ENCODE measurements around the gene PDE4D. TPM values are rescaled to one million over a fixed set of nuclear protein-coding genes. Genes with fewer than 3 reads are reported as not detected.

Gene PDE4D
- total and polyA plus RNA-seq, 9 donors = 21.1 to 65.9 (median 33.0) TPM

DNA sequence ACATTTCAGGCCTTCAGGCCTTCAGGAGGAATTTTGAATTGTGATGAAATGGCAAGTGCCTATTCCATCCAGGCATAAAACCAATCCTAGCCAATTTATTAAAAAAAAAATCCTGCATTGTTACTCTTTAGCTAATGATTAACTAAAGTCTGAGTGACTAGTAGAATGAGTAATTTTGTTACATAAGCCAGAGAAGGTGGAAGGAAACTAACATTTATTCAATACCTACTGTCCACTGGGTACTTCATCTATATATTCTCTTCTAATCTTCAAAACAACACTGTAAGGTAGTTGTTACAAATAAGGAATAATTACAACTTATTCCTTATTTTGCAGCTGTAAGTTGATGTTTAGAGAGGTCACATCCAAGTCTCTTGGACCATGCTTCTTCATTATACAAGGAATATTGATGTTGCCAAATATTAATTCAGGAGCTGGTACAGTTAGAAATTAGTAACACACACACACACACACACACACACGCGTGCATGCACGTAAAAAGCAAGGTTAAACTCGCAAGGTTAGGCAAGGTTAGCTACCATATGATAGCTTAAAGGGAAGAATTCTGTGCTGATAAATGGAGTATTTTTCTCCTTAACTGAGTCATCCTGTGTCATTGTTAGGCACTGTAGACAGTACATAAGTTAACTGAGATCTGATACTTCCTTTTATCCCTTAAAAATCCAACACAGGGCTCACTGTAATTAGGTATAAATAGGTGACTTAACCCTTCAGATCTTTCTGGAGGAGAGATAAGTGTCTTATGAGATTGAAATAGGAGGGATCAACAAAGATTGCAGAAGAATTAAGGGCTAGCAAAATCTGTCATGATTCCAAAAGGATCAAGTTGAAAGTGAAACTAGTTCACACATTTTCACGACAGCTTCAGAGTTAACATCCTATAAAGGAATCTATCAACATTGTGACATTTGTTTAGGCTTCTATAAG lies 596.9 kb downstream of the PDE4D start:
- no peaks in the 10 kb centered on the region for H3K27me3 ChIP-seq (ENCODE audit: control insufficient read depth, insufficient read depth, low read length)
- H3K27ac ChIP-seq (ENCODE audit: low read length) = no peak overlapping the region
- DNase-seq = peak; percentile 53
- H3K36me3 ChIP-seq (ENCODE audit: control insufficient read depth, insufficient read depth, low read length) = no peaks in the 10 kb centered on the region
- no peaks in the 10 kb centered on the region for H3K9me3 ChIP-seq (replicated peaks; ENCODE audit: control insufficient read depth, low read depth, low read length)
- no peaks in the 10 kb centered on the region for H3K4me1 ChIP-seq (ENCODE audit: control insufficient read depth, insufficient read depth, low read length)
- no peak overlapping the region for H3K4me3 ChIP-seq (ENCODE audit: low read length)
- WGBS (ENCODE audit: insufficient coverage) = no CpG with 5 or more reads among the region's 5 CpGs

DNA sequence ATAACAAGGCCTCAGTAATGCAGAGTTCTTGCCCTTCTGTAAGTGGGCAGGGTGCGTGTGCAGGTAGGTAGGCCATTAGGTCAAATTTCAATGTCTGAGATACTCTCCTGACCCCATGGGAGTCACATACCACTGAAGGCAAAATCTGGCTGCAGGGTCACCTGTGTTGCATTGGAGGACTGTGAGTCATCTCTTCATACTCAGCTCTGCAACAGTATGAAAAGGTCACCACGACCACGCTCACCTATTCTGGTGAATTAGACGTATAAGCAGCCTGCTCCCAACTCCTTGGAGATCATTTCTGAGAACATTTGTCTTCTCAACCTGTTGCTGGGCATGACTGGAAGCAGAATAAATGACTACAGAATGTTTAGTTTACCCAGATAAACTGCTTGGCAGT lies 599.8 kb downstream of the PDE4D start:
- H3K27ac ChIP-seq (ENCODE audit: low read length) = no peak overlapping the region
- no peaks in the 10 kb centered on the region for H3K36me3 ChIP-seq (ENCODE audit: control insufficient read depth, insufficient read depth, low read length)
- H3K27me3 ChIP-seq (ENCODE audit: control insufficient read depth, insufficient read depth, low read length) = no peaks in the 10 kb centered on the region
- no peaks in the 10 kb centered on the region for H3K4me1 ChIP-seq (ENCODE audit: control insufficient read depth, insufficient read depth, low read length)
- WGBS (ENCODE audit: insufficient coverage) = 90% methylated on average over 3 of the region's 4 CpGs
- H3K9me3 ChIP-seq (replicated peaks; ENCODE audit: control insufficient read depth, low read depth, low read length) = no peaks in the 10 kb centered on the region
- no peak for DNase-seq
- H3K4me3 ChIP-seq (ENCODE audit: low read length) = no peak overlapping the region

DNA sequence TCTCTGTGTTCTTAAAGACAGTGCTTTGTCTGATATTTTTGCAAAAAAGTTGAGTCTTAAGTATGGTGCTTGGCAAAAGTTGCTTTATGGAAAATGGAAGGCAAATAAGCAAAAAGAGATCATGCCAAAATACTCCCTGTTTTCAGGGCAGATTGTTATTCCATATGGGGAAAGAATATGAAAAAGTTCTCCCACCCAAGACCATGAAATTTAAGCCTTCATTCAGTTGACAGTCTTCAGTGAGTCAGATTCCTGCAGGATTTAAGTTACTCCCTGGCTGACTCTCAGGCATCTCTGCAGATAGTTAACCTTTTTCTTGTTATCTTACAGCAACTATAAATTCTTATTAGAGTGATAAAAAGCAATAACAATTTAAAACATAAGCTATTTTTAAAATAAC lies 601.6 kb downstream of the PDE4D start:
- DNase-seq = peak; percentile 80
- H3K27me3 ChIP-seq (ENCODE audit: control insufficient read depth, insufficient read depth, low read length) = no peaks in the 10 kb centered on the region
- no peak overlapping the region for H3K27ac ChIP-seq (ENCODE audit: low read length)
- no peak overlapping the region for H3K4me3 ChIP-seq (ENCODE audit: low read length)
- no peaks in the 10 kb centered on the region for H3K36me3 ChIP-seq (ENCODE audit: control insufficient read depth, insufficient read depth, low read length)
- no peaks in the 10 kb centered on the region for H3K4me1 ChIP-seq (ENCODE audit: control insufficient read depth, insufficient read depth, low read length)
- H3K9me3 ChIP-seq (replicated peaks; ENCODE audit: control insufficient read depth, low read depth, low read length) = no peaks in the 10 kb centered on the region

DNA sequence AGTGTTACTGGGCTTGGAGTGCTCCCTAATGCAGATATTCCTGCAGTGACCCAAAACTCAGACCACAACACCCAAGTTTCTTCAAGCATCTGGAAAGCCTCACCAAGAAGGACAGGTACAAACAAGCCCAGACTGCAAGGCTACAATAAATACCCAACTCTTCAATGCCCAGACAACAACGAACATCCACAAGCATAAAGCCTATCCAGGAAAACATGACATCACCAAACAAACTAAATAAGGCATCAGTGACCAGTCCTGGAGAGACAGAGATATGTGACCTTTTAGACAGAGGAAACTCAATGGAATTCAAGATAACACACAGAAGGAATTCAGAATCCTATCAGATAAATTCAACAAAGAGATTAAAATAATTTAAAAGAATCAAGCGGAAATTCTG lies 605.6 kb downstream of the PDE4D start:
- no peak overlapping the region for H3K27ac ChIP-seq (ENCODE audit: low read length)
- no peaks in the 10 kb centered on the region for H3K36me3 ChIP-seq (ENCODE audit: control insufficient read depth, insufficient read depth, low read length)
- no CpG with 5 or more reads among the region's 2 CpGs for WGBS (ENCODE audit: insufficient coverage)
- H3K4me3 ChIP-seq (ENCODE audit: low read length) = no peak overlapping the region
- no peaks in the 10 kb centered on the region for H3K4me1 ChIP-seq (ENCODE audit: control insufficient read depth, insufficient read depth, low read length)
- H3K27me3 ChIP-seq (ENCODE audit: control insufficient read depth, insufficient read depth, low read length) = no peaks in the 10 kb centered on the region
- DNase-seq = no peak
- no peaks in the 10 kb centered on the region for H3K9me3 ChIP-seq (replicated peaks; ENCODE audit: control insufficient read depth, low read depth, low read length)

DNA sequence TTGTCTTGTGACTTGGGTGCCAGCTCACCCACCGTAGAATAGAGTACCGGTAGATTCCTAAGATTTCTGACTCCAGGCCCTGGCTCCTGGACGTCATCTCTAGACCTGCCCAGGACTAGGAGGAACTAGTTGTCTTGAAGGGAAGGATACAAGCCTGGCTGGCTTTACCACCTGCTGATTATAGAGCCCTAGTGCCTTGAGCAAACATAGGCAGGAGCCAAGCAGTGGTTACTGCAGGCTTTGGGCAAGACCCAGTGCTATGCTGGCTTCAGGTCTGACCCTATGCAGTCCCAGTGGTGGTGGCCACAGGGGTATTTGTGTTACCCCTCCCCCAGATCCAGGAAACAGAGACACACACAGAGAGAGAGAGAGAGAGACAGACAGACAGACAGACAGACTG lies 606.2 kb downstream of the PDE4D start:
- no peaks in the 10 kb centered on the region for H3K36me3 ChIP-seq (ENCODE audit: control insufficient read depth, insufficient read depth, low read length)
- H3K27me3 ChIP-seq (ENCODE audit: control insufficient read depth, insufficient read depth, low read length) = no peaks in the 10 kb centered on the region
- no peaks in the 10 kb centered on the region for H3K9me3 ChIP-seq (replicated peaks; ENCODE audit: control insufficient read depth, low read depth, low read length)
- H3K4me3 ChIP-seq (ENCODE audit: low read length) = no peak overlapping the region
- DNase-seq = no peak
- H3K27ac ChIP-seq (ENCODE audit: low read length) = no peak overlapping the region
- H3K4me1 ChIP-seq (ENCODE audit: control insufficient read depth, insufficient read depth, low read length) = no peaks in the 10 kb centered on the region
- 94% methylated on average over 3 of the region's 3 CpGs for WGBS (ENCODE audit: insufficient coverage)

DNA sequence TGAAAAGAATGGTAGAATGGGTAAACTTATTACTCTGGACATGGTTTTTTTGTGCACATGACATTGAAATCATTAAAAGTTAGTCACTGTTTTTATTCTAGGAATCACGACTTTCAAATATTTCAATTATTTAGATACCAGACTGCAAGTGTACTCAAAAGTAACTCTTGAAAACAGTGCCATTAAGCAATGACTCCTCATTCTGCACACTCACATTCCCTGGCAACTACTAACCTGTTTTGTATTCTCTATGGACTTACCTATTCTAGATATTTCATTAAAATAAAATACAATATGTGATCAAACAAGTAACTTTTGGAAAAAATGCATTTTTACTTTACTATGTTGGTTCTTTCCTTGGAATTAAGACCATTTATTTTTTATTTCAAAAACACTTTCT lies 607.0 kb downstream of the PDE4D start:
- no peaks in the 10 kb centered on the region for H3K36me3 ChIP-seq (ENCODE audit: control insufficient read depth, insufficient read depth, low read length)
- DNase-seq = no peak
- no peaks in the 10 kb centered on the region for H3K4me1 ChIP-seq (ENCODE audit: control insufficient read depth, insufficient read depth, low read length)
- no peaks in the 10 kb centered on the region for H3K27me3 ChIP-seq (ENCODE audit: control insufficient read depth, insufficient read depth, low read length)
- WGBS (ENCODE audit: insufficient coverage) = no CpG with 5 or more reads among the region's 1 CpG
- H3K4me3 ChIP-seq (ENCODE audit: low read length) = no peak overlapping the region
- no peak overlapping the region for H3K27ac ChIP-seq (ENCODE audit: low read length)
- H3K9me3 ChIP-seq (replicated peaks; ENCODE audit: control insufficient read depth, low read depth, low read length) = no peaks in the 10 kb centered on the region

DNA sequence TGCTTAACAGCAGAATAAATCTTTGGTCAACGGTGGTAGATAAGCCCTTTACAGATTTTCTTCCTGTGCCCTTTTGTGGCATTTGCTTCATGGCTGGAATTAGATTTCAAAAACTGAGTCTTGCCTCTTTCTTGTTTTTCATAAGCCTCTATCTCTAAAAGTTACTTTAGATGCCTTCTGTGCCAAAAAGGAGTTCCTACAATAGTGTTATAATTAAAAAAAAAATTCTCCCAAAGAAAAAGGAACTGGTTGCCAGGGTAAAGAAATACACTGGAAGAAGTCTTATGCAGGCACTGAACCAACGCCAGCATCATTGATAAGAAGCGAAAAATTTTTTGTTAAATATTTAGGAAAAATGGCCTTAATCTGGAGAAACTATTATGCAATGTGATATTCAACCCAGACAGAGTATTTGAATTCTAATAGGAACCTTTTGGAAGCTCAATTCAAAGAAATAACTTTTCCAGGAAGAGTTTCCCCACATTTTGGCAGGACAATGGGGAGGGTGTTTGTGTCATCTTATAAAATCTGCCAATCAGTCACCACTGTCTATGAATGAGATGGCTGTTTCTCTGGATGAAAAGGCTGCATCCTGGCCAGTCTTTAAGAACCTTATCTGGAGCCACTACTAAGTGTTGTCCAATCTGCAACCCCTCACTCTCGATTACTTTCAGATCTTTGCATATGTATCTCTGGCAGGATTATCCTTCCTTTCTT lies 608.1 kb downstream of the PDE4D start:
- H3K9me3 ChIP-seq (replicated peaks; ENCODE audit: control insufficient read depth, low read depth, low read length) = no peaks in the 10 kb centered on the region
- H3K4me1 ChIP-seq (ENCODE audit: control insufficient read depth, insufficient read depth, low read length) = no peaks in the 10 kb centered on the region
- no peaks in the 10 kb centered on the region for H3K27me3 ChIP-seq (ENCODE audit: control insufficient read depth, insufficient read depth, low read length)
- WGBS (ENCODE audit: insufficient coverage) = 100% methylated on average over 1 of the region's 4 CpGs
- DNase-seq = peak; percentile 81
- no peak overlapping the region for H3K4me3 ChIP-seq (ENCODE audit: low read length)
- H3K36me3 ChIP-seq (ENCODE audit: control insufficient read depth, insufficient read depth, low read length) = no peaks in the 10 kb centered on the region
- no peak overlapping the region for H3K27ac ChIP-seq (ENCODE audit: low read length)

DNA sequence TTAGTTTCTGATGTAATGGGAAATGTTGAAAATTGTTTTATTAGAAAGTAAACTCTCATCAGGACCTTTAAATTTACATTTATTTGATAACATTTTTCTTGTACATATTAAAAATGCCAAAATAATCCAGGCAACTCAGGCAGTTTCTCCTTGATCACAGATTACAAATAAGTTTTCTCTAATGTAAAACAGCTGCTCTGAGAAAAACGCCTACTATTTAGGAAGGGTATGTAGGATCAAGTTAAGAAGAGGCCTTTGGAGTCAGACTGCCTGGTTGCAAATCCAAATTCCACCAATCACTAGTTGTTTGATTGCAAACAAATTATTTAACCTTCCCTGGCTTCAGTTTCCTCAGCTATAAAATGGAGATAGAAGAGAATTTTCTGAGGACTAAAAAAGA lies 610.8 kb downstream of the PDE4D start:
- Histone ChIP-seq H3K9me3 (replicated peaks; ENCODE audit: control insufficient read depth, low read depth, low read length) (no peaks in the 10 kb centered on the region), H3K27ac (ENCODE audit: low read length) (no peak overlapping the region), H3K36me3 (ENCODE audit: control insufficient read depth, insufficient read depth, low read length) (no peaks in the 10 kb centered on the region), H3K27me3 (ENCODE audit: control insufficient read depth, insufficient read depth, low read length) (no peaks in the 10 kb centered on the region), H3K4me1 (ENCODE audit: control insufficient read depth, insufficient read depth, low read length) (no peaks in the 10 kb centered on the region), H3K4me3 (ENCODE audit: low read length) (no peak overlapping the region)
- WGBS (ENCODE audit: insufficient coverage) = no CpG with 5 or more reads among the region's 1 CpG
- DNase-seq = peak; percentile 66

DNA sequence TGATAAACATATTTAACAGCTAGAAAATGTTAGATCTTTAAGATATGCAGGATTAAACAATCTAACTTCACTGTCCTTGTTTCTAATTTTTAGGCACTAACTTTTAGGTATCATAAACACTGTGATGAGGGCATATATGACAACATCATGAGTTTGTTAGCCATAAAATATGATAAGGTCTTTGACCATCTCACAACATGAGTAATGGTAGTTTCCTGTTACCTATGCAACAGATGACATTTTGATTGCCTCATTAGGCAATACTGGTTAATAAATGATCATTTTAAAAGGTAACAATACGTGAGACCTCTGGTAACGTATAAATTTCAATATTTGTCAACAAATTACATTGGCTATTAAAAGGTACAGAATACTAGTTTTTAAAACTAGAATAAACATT lies 613.5 kb downstream of the PDE4D start:
- Histone ChIP-seq H3K4me1 (ENCODE audit: control insufficient read depth, insufficient read depth, low read length) (peaks cover 3% of the 10 kb centered on the region), H3K9me3 (replicated peaks; ENCODE audit: control insufficient read depth, low read depth, low read length) (no peaks in the 10 kb centered on the region), H3K36me3 (ENCODE audit: control insufficient read depth, insufficient read depth, low read length) (no peaks in the 10 kb centered on the region), H3K27ac (ENCODE audit: low read length) (no peak overlapping the region), H3K27me3 (ENCODE audit: control insufficient read depth, insufficient read depth, low read length) (no peaks in the 10 kb centered on the region), H3K4me3 (ENCODE audit: low read length) (no peak overlapping the region)
- DNase-seq = no peak
- no CpG with 5 or more reads among the region's 2 CpGs for WGBS (ENCODE audit: insufficient coverage)

DNA sequence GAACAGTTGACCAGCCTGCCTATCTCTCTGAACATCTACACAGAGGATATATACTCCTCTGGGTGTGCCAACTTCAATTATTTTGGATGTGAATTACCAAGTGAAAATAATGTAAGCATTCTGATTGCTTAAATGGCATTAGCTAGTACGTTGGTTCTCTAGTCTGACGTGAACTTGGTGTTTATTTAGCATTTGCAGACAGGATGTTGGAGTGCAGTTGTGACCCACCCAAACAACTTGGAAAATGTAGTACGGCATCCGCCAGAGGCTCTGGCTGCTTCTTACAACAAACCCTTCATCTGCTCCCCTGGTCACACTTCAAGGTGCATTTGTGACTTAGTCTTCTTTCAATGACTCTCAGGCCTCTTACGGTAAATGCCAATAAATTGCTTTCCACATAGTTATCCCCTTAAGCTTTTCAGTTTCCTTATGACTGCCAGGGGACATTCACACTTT lies 616.6 kb downstream of the PDE4D start:
- peak overlapping the region; percentile 94 for H3K27ac ChIP-seq (ENCODE audit: low read length)
- peak; percentile 84 for DNase-seq
- no peaks in the 10 kb centered on the region for H3K9me3 ChIP-seq (replicated peaks; ENCODE audit: control insufficient read depth, low read depth, low read length)
- H3K27me3 ChIP-seq (ENCODE audit: control insufficient read depth, insufficient read depth, low read length) = no peaks in the 10 kb centered on the region
- H3K4me1 ChIP-seq (ENCODE audit: control insufficient read depth, insufficient read depth, low read length) = peaks cover 3% of the 10 kb centered on the region
- H3K36me3 ChIP-seq (ENCODE audit: control insufficient read depth, insufficient read depth, low read length) = no peaks in the 10 kb centered on the region
- no peak overlapping the region for H3K4me3 ChIP-seq (ENCODE audit: low read length)
- 52% methylated on average over 3 of the region's 5 CpGs for WGBS (ENCODE audit: insufficient coverage)
